GM18526 (cell line): ENCODE results near the gene MAP4K5.

Experiments
- POLR2A ChIP-seq: IDR thresholded peaks from 3 replicates; pipeline ENCODE4 v1.6.1; 2011; ENCODE audit not compliant: insufficient read length; ENCODE audit errors: extremely low read depth

The MAP4K5 gene

DNA sequence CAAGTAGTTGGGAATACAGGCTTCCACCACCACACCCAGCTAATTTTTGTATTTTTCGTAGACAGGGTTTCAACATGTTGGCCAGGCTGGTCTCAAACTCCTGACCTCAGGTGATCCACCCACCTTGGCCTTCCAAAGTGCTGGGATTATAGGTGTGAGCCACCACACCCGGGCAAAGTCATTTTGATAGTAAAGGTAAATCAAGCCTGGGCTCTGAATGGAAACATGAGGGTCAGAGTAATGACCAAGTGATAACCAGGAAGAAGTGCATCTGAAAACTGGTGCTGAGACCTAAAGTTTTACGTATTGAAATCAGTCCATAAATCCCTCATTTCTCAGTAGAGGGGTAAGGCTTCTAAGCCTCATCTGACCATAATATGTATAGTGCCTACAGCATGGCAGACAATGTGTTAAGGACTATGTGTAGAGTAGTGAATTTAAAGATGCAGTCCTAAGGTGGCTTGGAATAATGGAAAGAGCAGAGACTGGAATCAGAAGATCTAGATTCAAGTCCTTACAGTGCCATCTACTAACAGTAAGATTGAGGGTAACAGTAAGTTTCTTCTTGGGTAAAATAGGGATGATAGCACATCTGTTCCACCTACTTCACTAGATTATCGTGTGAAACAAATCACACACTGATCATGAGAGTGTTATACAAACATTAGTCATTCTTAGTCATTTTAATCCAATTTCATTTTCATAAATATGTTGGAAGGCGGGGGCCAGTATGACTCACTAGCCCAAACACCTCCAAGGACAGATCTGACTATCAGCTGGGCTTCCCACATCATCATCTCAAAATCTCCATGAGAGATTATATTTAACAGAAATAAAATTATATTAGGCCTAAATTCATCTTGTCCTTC, 11.2 kb downstream of the MAP4K5 start:
- no peak for TF ChIP-seq POLR2A

DNA sequence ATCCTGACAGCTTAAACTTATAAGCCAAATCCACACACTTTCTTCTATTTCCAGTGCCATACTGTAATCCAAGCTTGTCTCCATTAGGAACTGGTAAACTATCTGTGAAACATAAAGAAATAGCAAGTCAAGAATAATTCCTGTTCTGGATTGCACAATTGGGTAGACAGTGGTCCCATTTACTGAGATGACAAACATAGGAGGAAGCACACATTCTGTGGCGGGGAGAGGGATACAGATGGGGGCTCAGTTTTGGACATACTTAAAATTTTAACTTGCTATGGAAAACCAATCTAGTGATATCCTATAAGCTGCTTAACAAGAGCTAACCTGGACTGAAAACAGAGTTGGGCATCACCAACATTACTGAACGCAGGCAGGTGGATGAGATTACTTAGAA, 16.3 kb downstream of the MAP4K5 start:
- no peak for TF ChIP-seq POLR2A

DNA sequence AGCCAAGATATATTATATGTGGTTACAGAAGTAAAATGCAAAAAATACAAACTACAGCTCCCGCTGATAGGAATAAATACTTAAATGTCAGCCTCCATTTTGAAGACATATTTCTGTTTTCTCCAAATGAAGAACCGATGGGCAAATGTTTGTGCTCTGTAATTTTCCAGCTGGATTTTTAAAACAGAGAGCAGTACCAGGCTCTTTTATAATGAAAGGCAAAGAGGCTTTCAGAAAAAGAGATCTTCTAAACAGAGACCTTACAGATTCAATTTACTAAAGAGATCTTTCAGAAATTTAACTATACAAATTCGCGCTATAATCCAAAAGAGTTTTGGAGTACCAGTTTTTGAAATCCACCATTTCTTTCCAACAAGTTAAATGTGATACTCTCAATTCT, 19.9 kb downstream of the MAP4K5 start:
- no peak for TF ChIP-seq POLR2A

DNA sequence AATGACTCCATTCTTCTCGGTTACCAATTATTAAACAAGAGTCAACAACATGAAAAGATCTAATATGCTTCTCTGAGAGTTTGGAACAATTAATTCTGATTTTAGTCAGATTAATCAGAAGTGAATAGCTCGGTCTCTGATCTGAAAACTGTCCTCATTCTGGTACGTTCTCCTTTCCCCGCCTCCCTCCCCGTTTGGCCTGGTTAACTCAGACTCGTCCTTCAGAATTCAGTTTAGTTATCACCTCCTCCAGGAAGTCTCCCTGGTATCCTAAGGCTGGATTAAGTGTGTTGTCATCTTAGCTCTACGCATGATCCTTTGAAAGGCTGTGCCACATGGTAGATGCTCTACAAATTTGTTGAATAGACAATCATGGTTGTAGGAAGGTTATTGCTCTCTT, 22.2 kb downstream of the MAP4K5 start:
- no peak for TF ChIP-seq POLR2A

DNA sequence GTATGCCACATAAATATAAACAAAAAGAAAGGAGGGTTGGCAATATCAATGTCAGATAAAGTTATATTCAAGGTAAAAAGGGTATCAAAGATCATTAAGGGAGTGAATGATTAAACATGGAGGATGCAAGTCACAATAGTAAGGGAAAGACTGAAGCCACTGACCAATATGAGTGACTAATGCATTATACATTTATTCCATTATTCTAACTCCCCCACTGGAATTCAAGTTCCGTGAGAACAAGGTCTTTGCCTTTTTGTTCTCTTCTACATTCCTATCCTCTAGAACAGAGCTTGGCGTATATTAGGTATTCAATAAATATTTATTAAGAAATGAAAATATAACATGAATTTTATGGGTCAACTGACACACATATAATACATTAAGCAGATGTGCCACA, 30.7 kb downstream of the MAP4K5 start:
- no peak for TF ChIP-seq POLR2A

DNA sequence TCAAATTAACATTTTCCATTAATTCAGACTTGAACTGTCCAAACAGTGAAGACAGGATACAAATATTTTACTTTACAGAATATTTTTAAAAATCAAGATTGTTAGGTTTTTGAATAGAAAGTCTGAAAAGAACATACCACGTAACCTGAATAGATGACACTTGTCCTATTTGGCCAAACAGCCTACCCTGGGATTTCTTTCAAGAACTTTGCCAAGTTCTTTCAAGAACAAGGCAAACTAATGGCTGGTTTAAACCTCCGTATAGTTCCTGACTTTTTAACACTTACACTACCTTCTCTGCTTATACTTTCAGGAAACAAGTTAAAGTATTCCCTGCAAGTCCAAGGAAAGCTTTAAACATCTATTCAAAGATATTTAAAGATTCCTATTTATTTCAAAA, 35.0 kb downstream of the MAP4K5 start:
- no peak for TF ChIP-seq POLR2A

DNA sequence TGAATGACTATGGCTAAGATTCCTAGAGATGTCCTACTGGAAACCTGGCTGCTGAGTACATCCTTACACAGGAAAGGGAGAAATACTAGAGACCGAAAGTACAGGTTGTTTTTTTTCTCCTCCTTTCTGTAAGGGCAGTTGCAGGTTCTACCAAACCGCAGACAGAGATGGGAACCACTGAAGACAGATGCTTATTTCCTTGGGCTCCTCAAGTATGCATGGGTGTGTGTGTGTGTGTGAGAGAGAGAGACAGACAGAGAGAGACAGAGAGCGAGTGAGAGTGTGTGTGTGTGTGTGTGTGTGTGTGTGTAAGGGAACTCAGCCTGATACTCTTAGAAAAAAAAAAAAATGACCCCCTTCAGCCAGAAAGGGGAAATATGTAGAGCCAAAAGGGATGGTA, 42.5 kb downstream of the MAP4K5 start:
- TF ChIP-seq POLR2A: no peak

DNA sequence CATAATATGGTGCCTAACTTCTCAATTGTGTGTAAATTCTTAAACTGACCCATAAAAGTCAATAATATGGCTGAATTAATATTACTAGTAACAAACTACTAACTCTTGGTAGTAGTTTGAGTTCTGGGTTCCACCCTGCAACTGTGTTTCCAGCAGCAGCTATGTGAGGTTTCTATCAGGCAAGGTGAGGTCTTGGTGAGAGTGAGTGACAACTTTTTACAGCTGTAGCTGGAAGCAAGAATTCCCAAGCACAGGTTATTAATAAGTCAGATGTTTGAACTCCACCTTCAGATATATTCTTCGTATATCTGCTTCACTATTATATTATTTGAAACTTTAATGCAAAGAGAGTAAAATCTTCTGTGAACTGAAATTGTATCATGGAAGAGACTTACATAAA, 43.8 kb downstream of the MAP4K5 start:
- TF ChIP-seq POLR2A: no peak

DNA sequence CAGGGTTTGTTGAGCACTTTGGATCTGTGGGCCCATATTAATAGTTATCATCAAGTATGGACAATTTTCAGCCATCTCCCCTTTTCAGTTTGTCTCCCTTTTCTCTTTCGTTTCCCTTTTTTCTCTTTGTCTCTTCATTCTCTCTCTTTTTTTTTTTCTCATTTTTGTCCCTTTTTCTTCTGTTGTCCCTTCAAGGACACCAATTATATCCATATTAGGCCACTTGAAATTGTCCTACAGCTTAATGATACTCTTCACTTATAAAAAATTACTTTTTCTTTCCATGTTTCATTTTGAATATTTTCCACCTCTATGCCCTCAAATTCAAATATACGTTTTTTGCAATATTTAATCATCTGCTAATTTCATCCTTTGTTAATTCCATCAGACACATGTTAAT, 53.3 kb downstream of the MAP4K5 start:
- TF ChIP-seq POLR2A: no peak

DNA sequence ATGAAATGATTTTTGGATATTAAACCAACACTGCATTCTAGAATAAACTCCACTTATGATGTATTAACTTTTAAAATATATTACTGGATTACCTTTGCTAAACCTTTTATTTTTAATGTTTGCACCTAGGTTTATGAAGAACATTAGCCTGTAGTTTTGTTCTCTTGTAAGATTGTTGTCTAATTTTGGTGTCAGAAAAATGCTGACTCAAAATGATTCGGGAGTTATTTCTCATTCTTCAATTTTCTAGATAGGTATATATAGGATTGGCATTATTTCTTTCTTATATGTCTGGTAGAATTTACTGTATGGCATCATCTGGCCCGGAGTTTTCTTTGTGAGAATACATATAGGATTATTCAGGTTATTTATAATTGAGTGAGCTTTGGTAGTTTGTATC, 54.6 kb downstream of the MAP4K5 start:
- no peak for TF ChIP-seq POLR2A

DNA sequence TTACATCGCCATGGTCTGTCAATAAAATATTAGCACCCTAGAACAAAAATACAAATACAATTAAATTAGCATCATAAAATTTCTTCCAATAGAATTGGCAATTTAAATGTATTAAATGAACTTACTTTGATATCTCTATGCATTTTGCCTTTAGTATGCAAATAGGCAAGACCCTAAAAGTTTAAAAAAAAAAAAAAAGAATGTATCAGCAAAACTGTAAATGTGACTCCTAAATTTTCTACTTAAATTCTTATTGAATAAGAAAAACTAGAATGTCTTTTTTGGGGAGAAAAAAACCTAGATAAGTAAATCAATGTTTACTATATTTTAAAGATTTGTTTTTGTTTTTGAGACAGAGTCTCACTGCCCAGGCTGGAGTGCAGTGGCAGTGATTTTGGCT, 56.2 kb downstream of the MAP4K5 start:
- TF ChIP-seq POLR2A: no peak

DNA sequence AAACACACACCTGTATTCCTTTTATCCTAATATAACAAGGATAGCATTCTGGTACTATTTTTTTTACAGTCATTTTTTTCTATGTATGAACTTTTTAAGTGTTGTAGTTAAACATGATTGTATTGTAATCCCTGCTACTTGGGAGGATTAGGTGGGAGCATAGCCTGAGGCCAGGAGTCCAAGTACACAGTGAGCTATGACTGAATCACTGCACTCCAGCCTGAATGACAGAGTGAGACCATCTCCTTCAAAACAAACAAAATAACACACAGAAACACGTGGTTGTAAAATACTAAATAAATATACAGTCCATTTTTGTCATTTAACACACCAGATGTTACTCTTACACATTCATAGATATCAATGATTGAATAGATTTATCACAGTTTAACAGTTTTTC, 56.9 kb downstream of the MAP4K5 start:
- no peak for TF ChIP-seq POLR2A

DNA sequence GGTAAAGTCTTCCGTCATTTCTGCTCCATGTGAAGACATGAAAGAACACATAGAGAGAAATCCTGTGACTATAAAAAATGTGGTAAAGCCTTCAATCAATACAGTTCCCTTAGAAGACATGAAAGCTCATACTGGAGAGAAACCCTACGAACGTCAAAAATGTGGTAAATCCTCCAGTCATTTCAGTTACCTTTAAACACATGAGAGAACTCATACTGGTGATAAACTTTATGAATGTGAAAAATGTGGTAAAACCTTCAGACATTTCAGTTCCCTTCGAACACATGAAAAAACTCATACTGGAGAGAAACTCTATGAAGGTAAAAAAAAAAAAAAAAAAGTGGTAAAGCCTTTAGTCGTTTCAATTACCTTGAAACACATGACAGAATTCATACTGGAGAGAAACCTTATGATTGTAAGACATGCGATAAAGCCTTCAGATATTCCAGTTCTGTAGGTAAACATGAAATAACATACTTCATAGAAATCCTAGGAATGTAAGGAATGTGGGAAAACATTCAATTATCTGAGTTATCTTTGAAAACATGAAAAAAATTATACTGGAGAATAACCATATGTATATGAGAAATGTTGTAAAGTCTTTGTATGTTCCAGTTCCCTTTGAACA, 60.4 kb downstream of the MAP4K5 start:
- TF ChIP-seq POLR2A: no peak

DNA sequence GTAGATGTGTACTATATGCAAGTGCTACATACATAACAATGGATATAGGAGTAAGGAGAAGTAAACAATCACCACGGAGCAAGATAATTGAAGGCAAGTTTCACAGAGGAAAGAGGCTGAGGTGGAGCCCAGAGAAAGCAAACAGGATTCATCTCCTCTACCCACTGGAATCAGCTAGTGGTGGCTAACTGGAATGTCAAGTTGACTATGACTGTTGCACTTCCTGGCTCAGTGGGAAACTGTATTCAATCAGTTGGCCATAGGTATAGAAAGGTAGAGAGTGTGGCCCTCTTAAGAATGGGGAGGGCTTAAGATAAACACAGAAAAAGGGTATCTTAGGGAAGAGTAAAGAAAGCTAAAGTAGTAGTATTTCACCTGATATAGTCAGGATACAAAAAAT, 62.4 kb downstream of the MAP4K5 start:
- TF ChIP-seq POLR2A: no peak

DNA sequence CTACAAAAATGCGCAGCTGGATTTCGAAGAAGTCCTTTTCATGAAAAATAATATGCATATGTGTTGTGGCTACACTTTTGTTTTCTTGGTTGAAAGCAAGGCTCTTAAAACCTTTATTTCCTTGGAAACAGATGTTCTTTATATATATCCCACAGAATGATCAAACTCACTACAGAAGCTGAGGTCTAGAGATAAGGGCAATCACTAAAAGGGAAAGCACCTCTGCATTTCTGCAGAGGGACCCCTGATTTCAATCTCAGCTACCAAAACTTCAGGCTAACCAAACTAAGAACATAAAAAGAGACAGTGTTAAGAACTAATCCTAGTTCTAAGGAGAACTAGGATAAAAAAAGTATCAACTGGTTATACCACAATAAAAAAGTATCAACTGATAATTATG, 70.3 kb downstream of the MAP4K5 start:
- no peak for TF ChIP-seq POLR2A

DNA sequence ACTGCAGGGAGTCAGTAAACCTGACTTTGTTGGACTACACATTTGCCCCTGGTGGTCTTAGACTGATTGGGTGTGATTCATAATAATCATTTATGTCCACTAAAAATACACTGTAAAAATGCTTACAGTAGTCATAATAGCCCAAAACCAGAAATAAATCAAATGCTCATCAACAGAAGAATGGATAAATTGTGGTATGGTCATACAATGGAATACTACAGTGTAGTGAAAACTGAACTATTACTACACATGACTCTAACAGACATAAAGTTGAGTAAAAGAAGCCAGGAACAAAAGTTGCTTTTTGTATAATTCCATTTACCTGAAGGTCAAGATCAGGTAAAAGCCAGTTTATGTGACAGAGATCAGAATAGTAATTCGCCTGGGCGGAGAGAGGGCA, 78.5 kb downstream of the MAP4K5 start:
- no peak for TF ChIP-seq POLR2A
